Fibroblast of skin of scalp (primary cell): ENCODE data around the gene MORN1.

ENCODE experiments used
- DNase-seq: peaks from one replicate; pipeline ENCODE4 v3.0.0-alpha.2; 2013

Gene MORN1

GRCh38 chr1:2288816-2289536 lies 102.4 kb downstream of the MORN1 start:
- DNase-seq, result no peak

DNA sequence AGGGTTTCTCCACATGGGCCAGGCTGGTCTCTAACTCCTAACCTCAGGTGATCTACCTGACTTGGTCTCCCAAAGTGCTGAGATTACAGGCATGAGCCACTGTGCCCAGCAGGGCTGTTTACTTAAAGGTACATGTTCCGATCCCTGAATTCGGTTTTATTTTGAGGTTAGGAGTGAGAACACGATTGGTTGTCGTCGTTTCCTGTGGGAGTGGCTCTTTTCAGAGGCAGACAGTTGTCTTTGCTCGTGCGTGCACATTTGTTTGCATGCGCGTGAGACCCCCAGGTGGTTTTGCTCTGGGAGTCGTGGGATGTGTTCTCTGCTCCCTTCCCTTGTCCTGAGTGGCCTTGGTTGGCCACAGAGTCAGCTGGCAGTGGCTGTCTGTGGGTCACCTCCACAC lies 103.0 kb downstream of the MORN1 start:
- DNase-seq, result no peak

DNA sequence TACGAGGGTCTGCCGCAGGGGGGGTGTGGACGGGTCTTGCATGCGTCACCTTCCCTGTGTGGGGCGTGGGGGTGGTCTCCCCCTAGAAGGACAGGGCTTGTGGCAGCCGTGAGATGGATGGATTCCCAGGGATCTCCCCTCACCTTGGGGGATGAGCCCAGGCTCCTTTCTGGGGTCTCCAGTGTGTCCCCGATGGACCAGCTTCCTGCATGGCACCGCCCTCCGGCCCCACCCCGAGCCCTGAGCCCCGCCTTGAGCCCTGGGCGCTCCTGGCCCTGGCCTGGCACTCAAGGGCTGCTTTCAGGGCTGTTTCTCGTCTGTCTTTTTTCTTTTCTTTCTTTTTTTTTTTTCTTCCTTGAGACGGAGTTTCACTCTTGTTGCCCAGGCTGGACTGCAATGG lies 103.7 kb downstream of the MORN1 start:
- DNase-seq, result no peak

DNA sequence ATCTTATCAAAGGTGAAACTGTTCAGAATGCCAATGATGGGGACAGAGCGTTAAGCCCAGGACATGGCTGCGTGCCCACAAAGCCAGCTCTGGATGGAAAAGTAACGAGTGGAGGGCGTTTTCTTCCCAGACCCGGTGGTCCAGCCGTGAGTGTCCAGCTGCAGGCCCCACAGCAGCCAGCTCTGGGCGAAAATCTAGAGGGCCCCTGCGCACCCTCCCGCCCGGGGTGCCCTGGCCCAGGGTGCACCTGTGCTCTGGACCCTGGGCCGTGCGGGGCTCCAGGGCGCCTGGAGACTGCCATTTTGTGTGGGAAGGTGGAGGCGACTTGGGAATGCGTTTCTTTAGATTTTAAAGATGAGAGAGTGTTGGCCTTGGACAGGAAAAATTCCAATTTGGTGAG lies 104.4 kb downstream of the MORN1 start:
- DNase-seq, result no peak

GRCh38 chr1:2284932-2285331 lies 106.4 kb downstream of the MORN1 start:
- DNase-seq, result no peak

GRCh38 chr1:2283991-2284895 lies 107.1 kb downstream of the MORN1 start:
- DNase-seq, result no peak

DNA sequence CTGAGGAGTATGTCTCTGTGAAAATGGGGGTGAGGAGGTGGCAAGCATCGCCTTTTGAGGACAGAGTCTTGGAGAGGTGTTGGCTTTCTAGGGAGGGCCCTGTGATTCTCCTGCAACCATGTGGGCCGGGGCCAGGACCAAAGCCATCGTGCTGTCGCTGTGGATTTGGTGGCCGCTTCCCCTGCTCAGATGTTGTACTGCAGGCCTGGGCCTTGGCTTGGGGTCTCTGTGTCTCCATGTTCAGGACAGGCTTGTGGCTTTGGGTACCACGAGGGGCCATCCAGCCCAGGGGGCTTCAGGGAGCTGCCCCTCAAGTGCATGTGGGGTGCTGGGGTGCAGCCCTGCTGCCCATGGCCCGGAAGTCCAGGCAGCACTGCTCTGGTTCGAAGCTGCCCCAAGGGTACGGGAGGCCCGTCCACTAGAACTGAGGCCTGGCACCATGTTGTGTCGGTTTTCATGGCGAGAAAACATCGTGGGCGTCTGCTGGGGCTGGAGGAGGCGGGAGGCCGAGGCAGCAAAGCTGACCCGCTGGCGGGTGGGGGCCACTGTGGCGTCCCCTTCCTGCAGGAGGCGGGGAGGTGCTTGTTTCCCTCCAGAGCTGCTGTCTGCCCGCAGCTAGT lies 107.9 kb downstream of the MORN1 start:
- DNase-seq, result no peak

DNA sequence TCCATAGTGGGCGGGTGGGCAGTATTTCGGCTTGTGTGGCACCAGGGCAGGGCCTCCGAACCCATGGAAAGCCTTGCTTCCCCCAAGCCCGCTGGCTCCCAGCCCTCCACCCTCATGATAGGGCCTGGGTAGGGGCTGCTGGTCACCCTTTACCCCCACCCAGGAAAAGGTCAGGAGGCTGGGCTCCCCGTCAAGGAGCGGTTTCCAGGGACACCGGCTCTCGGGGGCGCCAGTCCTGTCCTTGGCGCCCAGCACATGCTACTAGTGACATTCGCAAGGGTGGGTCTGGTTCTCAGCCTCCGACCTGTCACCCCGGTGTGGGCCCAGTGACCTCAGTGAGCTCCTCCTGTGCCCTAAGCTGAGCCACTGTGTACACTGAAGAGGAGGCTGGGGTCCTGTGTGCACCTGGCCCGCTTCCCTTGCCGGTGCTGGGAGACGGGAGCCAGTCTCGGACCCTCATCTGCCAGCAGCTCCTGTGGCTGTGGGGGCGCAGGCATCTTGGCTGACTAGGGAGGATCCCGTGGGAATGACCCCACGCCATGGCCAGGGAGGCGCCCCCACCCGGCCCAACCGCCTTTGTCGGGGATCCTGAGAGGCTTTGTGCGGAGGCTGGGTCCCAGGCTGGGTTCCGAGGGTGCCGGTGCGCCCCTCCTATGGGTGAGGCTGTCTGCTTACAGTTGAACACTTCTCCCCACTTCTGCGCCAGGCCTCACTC lies 108.6 kb downstream of the MORN1 start:
- no peak for DNase-seq

GRCh38 chr1:2279817-2280216 lies 111.5 kb downstream of the MORN1 start:
- DNase-seq, result no peak

GRCh38 chr1:2279210-2279639 lies 112.1 kb downstream of the MORN1 start:
- DNase-seq, result peak; percentile 99

GRCh38 chr1:2278591-2279209 lies 112.7 kb downstream of the MORN1 start:
- DNase-seq, result no peak

DNA sequence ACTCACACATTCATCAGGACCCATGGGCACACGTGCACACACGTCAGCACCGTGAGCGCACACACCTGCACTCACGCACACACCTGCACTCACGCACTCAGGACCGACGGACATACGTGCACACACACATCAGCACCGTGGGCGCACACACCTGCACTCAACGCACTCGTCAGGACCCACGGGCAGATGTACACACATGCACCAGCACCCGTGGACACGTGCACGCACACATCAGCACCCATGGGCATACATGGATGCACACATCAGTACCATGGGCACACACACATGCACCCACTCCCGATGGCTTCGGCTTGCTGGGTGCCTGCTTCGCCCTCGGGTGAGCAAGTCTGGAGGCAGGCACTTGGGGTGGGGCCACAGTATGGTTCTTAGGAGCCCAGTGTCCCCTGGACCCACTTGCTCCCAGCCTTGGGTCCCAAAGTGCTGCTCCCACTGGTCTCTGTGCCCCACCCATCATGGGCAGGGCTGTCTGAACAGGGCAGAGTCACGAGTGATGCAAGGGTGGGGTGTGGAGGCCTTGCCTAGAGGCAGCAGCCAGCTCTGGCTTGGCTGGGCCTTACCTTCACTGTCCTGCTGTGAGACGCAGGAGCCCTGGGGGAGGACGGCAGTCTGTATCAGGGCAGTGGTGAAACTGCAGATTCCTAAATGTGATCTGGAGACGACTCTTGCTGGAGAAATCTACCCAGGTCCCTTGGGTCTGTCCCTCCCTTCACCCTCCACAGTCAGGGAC lies 113.4 kb downstream of the MORN1 start:
- no peak for DNase-seq

DNA sequence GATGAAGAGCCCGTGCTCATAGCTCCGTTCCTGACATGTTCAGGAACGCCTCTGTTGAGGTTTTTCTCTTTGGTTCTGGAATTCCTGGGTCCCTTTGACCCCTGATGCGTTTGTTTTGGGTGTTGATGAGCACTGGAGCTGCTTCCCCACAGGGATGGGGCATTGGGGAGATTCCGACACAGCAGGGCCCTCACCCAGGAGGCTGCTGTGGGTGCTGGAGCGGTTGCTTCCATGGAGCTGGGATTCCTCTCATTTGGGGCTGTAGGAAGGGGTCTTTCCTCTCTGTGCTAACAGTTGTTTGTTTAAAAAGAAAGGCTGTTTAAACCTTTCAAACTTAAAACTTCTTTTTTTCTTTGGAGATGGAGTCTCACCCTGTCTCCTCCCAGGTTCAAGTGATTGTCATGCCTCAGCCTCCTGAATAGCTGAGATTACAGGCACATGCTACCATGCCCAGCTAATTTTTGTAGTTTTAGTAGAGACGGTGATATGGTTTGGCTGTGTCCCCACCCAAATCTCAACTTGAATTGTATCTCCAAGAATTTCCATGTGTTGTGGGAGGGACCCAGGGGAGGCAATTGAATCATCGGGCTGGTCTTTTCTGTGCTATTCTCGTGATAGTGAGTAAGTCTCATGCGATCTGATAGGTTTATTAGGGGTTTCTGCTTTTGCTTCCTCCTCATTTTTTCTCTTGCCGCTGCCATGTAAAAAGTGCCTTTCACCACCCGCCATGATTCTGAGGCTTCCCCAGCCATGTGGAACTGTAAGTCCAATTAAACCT lies 114.4 kb downstream of the MORN1 start:
- DNase-seq, result peak; percentile 76

- peak; percentile 44 for DNase-seq
Observed at GRCh38 chr1:2275796-2276536, 115.4 kb downstream of the MORN1 start.

GRCh38 chr1:2274929-2275475 lies 116.4 kb downstream of the MORN1 start:
- DNase-seq, result no peak

GRCh38 chr1:2274231-2274928 lies 117.0 kb downstream of the MORN1 start:
- no peak for DNase-seq

GRCh38 chr1:2273401-2274090 lies 117.8 kb downstream of the MORN1 start:
- no peak for DNase-seq

DNA sequence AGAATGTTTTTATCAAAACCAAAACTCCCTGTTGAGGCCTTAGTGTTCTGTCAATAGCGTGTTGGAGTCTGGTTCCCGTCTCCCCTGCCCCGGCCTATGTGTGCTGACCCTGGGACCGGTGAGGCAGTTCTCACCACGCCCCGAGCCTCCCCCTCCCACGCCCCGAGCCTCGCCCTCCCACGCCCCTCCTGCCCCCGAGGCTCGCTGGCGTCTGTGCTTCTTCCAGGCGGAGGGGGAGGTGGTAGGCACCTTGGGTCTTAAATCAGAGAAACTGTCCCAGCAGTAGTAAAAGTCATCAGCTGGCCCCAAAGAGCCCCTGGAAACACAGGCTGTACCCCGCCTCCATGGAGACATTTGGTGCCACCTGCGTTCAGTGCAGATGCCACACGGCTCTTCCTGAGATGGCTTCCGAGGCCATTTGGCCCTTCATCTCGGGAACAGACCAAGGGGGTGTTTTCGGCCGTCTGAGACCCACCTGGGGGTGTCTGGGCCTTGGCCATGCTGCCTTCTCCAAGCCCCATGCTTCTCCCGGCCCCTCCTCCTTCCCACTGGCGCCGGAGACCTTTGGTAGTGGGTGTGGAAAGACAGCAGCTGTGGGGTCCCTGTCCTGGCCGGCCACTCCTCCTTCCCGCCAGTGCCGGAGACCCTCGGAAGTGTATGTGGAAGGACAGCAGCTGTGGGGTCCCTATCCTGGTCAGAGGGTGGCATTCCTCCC lies 118.5 kb downstream of the MORN1 start:
- DNase-seq, result no peak
